Right atrium auricular region (tissue), 2 donors: ENCODE results near the gene ABHD16A. TPM values are rescaled to one million over a fixed set of nuclear protein-coding genes. Genes with fewer than 3 reads are reported as not detected.

ENCODE experiments used
- DNase-seq: peaks from one replicate; pipeline ENCODE4 v3.0.0-alpha.2; 2019; ENCODE audit warnings: low spot score
- H3K27ac ChIP-seq, 2 donors: fragments of 200-600 bp; sonication (generic); 1 replicate in 1 of 2; 2 replicates in 1 of 2; pipeline ENCODE4 v1.5.1; 2016 to 2019
- H3K27me3 ChIP-seq, 2 donors: fragments of 200-600 bp; sonication (generic); one replicate each; pipeline versions ENCODE4 v1.5.1 to v1.6.0; 2017 to 2019
- H3K36me3 ChIP-seq: fragments of 200-600 bp; sonication (generic); one replicate; pipeline ENCODE4 v1.5.1; 2016
- H3K4me1 ChIP-seq, 2 donors: fragments of 200-600 bp; sonication (generic); one replicate each; pipeline versions ENCODE4 v1.5.1 to v1.6.0; 2017 to 2019
- H3K4me3 ChIP-seq, 2 donors: fragments of 200-600 bp; sonication (generic); 1 replicate in 1 of 2; 2 replicates in 1 of 2; pipeline ENCODE4 v1.5.1; 2017 to 2019; ENCODE audit warnings: mild to moderate bottlenecking in 1 of 2, moderate library complexity in 1 of 2
- H3K9me3 ChIP-seq, 2 donors: fragments of 200-600 bp; sonication (generic); one replicate each; pipeline ENCODE4 v1.5.1; 2019
- total RNA-seq, 2 donors: library from RNA; depleted of rRNA; stranded (reverse); fragments of >200 nt; gene quantifications; one replicate each; pipeline ENCODE4 v1.1.0, GENCODE V29; 2016
- TF ChIP-seq, protein P1 (sequence below), 2 donors: fragments of 200-600 bp; sonication (generic); IDR thresholded peaks; one replicate each; pipeline ENCODE4 v1.5.1; 2019; ENCODE audit warnings: antibody characterized with exemption in 2 of 2

ABHD16A gene
- total RNA-seq, 2 donors from 2014 or later: 22.7 to 29.4 TPM

GRCh38 chr6:31700740-31701401 lies 2.3 kb downstream of the ABHD16A start:
- TF ChIP-seq, protein P1, sequence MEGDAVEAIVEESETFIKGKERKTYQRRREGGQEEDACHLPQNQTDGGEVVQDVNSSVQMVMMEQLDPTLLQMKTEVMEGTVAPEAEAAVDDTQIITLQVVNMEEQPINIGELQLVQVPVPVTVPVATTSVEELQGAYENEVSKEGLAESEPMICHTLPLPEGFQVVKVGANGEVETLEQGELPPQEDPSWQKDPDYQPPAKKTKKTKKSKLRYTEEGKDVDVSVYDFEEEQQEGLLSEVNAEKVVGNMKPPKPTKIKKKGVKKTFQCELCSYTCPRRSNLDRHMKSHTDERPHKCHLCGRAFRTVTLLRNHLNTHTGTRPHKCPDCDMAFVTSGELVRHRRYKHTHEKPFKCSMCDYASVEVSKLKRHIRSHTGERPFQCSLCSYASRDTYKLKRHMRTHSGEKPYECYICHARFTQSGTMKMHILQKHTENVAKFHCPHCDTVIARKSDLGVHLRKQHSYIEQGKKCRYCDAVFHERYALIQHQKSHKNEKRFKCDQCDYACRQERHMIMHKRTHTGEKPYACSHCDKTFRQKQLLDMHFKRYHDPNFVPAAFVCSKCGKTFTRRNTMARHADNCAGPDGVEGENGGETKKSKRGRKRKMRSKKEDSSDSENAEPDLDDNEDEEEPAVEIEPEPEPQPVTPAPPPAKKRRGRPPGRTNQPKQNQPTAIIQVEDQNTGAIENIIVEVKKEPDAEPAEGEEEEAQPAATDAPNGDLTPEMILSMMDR (IDR thresholded peaks at IDR 0.05): no peak
- H3K4me3 ChIP-seq: no peak overlapping the region
- H3K4me1 ChIP-seq: peaks cover 0 to 22% of the 10 kb centered on the region in 2 donors
- no peak for DNase-seq
- H3K36me3 ChIP-seq: peaks cover 40% of the 10 kb centered on the region
- no peak overlapping the region for H3K27ac ChIP-seq
- no peaks in the 10 kb centered on the region for H3K27me3 ChIP-seq
- no peaks in the 10 kb centered on the region for H3K9me3 ChIP-seq

GRCh38 chr6:31697555-31697954 lies 5.6 kb downstream of the ABHD16A start:
- H3K4me1 ChIP-seq: peaks cover 0 to 22% of the 10 kb centered on the region in 2 donors
- no peak overlapping the region for H3K4me3 ChIP-seq
- DNase-seq: no peak
- H3K36me3 ChIP-seq: peaks cover 66% of the 10 kb centered on the region
- no peaks in the 10 kb centered on the region for H3K27me3 ChIP-seq
- no peak overlapping the region for H3K27ac ChIP-seq
- no peaks in the 10 kb centered on the region for H3K9me3 ChIP-seq
- TF ChIP-seq, protein P1 (IDR thresholded peaks at IDR 0.05): no peak

DNA sequence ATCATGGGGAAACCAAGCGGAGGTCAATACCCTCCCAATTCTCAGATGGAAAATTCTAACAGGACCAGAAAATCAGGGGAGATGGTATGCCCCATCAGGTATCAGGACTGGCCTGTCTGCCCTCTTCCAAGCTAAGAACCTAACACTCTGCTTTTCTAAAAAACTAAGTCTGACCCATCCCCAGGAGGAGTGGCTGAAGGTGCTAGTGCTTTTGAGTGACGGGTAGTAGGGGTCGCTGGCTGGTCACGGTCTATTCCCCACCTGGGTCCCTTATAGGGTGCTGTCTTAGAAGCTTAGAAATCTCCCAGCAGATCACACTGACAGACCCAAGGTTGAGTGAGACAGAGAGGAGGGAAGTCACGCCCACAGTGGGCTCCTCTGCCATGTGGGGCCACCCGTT lies 9.6 kb downstream of the ABHD16A start:
- no peak for DNase-seq
- Histone ChIP-seq H3K4me1 (peaks cover 0 to 4% of the 10 kb centered on the region in 2 donors), H3K9me3 (no peaks in the 10 kb centered on the region), H3K27ac (no peak overlapping the region), H3K27me3 (no peaks in the 10 kb centered on the region), H3K4me3 (no peak overlapping the region), H3K36me3 (peaks cover 86% of the 10 kb centered on the region)
- TF ChIP-seq, protein P1 (IDR thresholded peaks at IDR 0.05): no peak

GRCh38 chr6:31692886-31693285 lies 10.2 kb downstream of the ABHD16A start:
- peaks cover 0 to 2% of the 10 kb centered on the region in 2 donors for H3K4me1 ChIP-seq
- TF ChIP-seq, protein P1 (IDR thresholded peaks at IDR 0.05): no peak
- no peak overlapping the region for H3K27ac ChIP-seq
- no peaks in the 10 kb centered on the region for H3K9me3 ChIP-seq
- no peak for DNase-seq
- H3K27me3 ChIP-seq: no peaks in the 10 kb centered on the region
- H3K4me3 ChIP-seq: no peak overlapping the region
- peaks cover 92% of the 10 kb centered on the region for H3K36me3 ChIP-seq

DNA sequence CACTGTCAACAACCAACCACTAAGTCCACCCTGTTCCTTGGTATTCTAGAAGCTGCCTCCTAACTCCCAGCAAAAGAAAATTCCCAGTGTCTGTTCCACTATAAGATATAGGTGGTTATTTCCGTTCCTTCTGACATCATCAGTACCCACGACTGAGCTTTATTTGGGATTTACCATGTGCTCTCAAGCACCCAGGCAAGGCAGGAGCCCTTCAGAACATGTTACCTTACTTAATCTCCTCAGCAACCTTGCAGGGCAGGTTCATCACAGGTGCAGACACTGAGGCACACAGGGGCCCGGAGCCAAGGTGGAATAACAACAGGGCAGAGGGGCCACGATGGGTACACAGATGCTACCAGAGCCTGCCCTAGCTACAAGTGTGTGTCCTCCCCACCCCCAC lies 10.8 kb downstream of the ABHD16A start:
- H3K4me3 ChIP-seq: no peak overlapping the region
- H3K9me3 ChIP-seq: no peaks in the 10 kb centered on the region
- H3K36me3 ChIP-seq: peaks cover 93% of the 10 kb centered on the region
- H3K27ac ChIP-seq: no peak overlapping the region
- no peak for DNase-seq
- TF ChIP-seq, protein P1 (IDR thresholded peaks at IDR 0.05): no peak
- H3K4me1 ChIP-seq: no peaks in the 10 kb centered on the region
- no peaks in the 10 kb centered on the region for H3K27me3 ChIP-seq
